HUDEP-2 (cell line): Measurements from ENCODE around the gene SLC16A5.

Experiments
- DNase-seq, 76 experiments: peaks; one replicate each; lab custom pipeline; 2025; ENCODE audit not compliant: unreplicated experiment in 76 of 76; lab: John Stamatoyannopoulos, UW

SLC16A5 gene

GRCh38 chr17:75084039-75084660 lies 3.6 kb upstream of the SLC16A5 start:
- DNase-seq: no peak

GRCh38 chr17:75086496-75087181 lies 1.1 kb upstream of the SLC16A5 start:
- DNase-seq: no peak

GRCh38 chr17:75087182-75087557 lies 584 bp upstream of the SLC16A5 start:
- DNase-seq: no peak

- DNase-seq: peak in 5 of 76 experiments; percentile 7 to 33 (median 20)
Measured at GRCh38 chr17:75088465-75089417, 987 bp downstream of the SLC16A5 start.

- peak in 51 of 76 experiments; percentile 9 to 66 (median 40) for DNase-seq
Measured at GRCh38 chr17:75090871-75091854, 3.4 kb downstream of the SLC16A5 start.

- peak in 40 of 76 experiments; percentile 13 to 64 (median 32) for DNase-seq
Measured at GRCh38 chr17:75091855-75092327, 4.1 kb downstream of the SLC16A5 start.

GRCh38 chr17:75093548-75094158 lies 5.9 kb downstream of the SLC16A5 start:
- no peak for DNase-seq

- DNase-seq: no peak
Measured at GRCh38 chr17:75094871-75095399, 7.2 kb downstream of the SLC16A5 start.

- DNase-seq: peak in 75 of 76 experiments; percentile 26 to 93 (median 83)
Measured at GRCh38 chr17:75096082-75096625, 8.4 kb downstream of the SLC16A5 start.

- no peak for DNase-seq
Measured at GRCh38 chr17:75097865-75098264, 10.1 kb downstream of the SLC16A5 start.

- no peak for DNase-seq
Measured at GRCh38 chr17:75098861-75099260, 11.1 kb downstream of the SLC16A5 start.

GRCh38 chr17:75099881-75100595 lies 12.3 kb downstream of the SLC16A5 start:
- DNase-seq: no peak

- DNase-seq: no peak
Measured at GRCh38 chr17:75102385-75102821, 14.6 kb downstream of the SLC16A5 start.

GRCh38 chr17:75103601-75104554 lies 16.1 kb downstream of the SLC16A5 start:
- DNase-seq: no peak

- peak in 42 of 76 experiments; percentile 6 to 63 (median 32) for DNase-seq
Measured at GRCh38 chr17:75105126-75106080, 17.6 kb downstream of the SLC16A5 start.

GRCh38 chr17:75108193-75108592 lies 20.4 kb downstream of the SLC16A5 start:
- no peak for DNase-seq
